ENCODE measurements around the gene USF1.

- TF ChIP-seq GATA2 (IDR thresholded peaks at IDR 0.05; ENCODE audit: low read depth, low read length): no peak
- no peak for TF ChIP-seq GATA3 (IDR thresholded peaks at IDR 0.05; ENCODE audit: low read depth, low read length)
Measured at GRCh38 chr1:161091796-161092507, 46.2 kb upstream of the USF1 start.

All from SH-SY5Y (cell line).